ENCODE measurements around the gene LBP.
"Not testable (repeated sequence)": the region's sequence is repeated elsewhere in the genome, so short reads cannot be mapped to it uniquely, and the experiment has no call there.

LBP gene

DNA sequence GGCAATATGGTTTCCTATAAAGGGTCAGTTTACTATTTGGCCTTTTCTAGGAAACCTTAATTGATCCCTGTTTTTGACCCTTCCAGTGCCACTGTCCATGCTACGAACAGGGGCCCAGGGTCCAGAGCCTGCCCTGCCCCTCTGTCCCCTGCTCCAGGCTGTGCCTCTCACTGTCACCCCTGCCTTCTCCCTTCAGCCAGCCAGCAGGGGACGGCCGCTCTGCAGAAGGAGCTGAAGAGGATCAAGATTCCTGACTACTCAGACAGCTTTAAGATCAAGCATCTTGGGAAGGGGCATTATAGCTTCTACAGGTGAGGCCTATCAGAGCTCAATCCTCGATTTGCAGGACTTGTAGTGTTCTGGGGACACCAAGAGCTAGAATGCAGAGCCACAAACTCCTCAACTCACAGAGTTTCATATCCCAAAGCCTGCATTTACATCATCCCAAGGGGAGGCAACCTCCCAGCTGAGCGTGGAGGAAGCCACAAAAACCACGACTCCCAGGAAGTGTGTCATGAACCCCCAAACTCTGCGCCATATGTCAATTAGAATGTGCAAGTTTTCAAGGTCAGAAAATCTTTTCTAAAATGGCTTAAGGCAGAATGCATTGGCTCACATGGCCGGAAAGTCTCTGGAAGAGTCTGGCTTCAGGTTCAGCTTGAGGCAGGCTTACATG lies 38.8 kb upstream of the LBP start:
- no peaks in the 10 kb centered on the region for H3K36me3 ChIP-seq (ENCODE audit: control insufficient read depth, low read depth, low read length)
- no peaks in the 10 kb centered on the region for H3K27me3 ChIP-seq (ENCODE audit: control insufficient read depth, insufficient read depth, low read length)
- no peak overlapping the region for H3K9ac ChIP-seq (ENCODE audit: low read length)
- H3K4me1 ChIP-seq (ENCODE audit: control insufficient read depth, low read depth, low read length), result no peaks in the 10 kb centered on the region
- no peaks in the 10 kb centered on the region for H3K9me3 ChIP-seq (ENCODE audit: control insufficient read depth, low read depth, low read length)
- H3K4me3 ChIP-seq (ENCODE audit: low read length), result no peak overlapping the region
- H3K27ac ChIP-seq (ENCODE audit: low read length), result no peak overlapping the region

GRCh38 chr20:38308047-38308438 lies 38.2 kb upstream of the LBP start:
- Histone ChIP-seq H3K4me1 (ENCODE audit: control insufficient read depth, low read depth, low read length) (no peaks in the 10 kb centered on the region), H3K27me3 (ENCODE audit: control insufficient read depth, insufficient read depth, low read length) (no peaks in the 10 kb centered on the region), H3K27ac (ENCODE audit: low read length) (no peak overlapping the region), H3K36me3 (ENCODE audit: control insufficient read depth, low read depth, low read length) (no peaks in the 10 kb centered on the region), H3K4me3 (ENCODE audit: low read length) (no peak overlapping the region), H3K9ac (ENCODE audit: low read length) (no peak overlapping the region), H3K9me3 (ENCODE audit: control insufficient read depth, low read depth, low read length) (no peaks in the 10 kb centered on the region)

GRCh38 chr20:38308447-38308846 lies 37.8 kb upstream of the LBP start:
- Histone ChIP-seq H3K27ac (ENCODE audit: low read length) (no peak overlapping the region), H3K36me3 (ENCODE audit: control insufficient read depth, low read depth, low read length) (no peaks in the 10 kb centered on the region), H3K4me1 (ENCODE audit: control insufficient read depth, low read depth, low read length) (no peaks in the 10 kb centered on the region), H3K9me3 (ENCODE audit: control insufficient read depth, low read depth, low read length) (no peaks in the 10 kb centered on the region), H3K27me3 (ENCODE audit: control insufficient read depth, insufficient read depth, low read length) (no peaks in the 10 kb centered on the region), H3K9ac (ENCODE audit: low read length) (no peak overlapping the region), H3K4me3 (ENCODE audit: low read length) (no peak overlapping the region)

- H3K9me3 ChIP-seq (ENCODE audit: control insufficient read depth, low read depth, low read length), result no peaks in the 10 kb centered on the region
- no peaks in the 10 kb centered on the region for H3K27me3 ChIP-seq (ENCODE audit: control insufficient read depth, insufficient read depth, low read length)
- H3K4me1 ChIP-seq (ENCODE audit: control insufficient read depth, low read depth, low read length), result no peaks in the 10 kb centered on the region
- H3K27ac ChIP-seq (ENCODE audit: low read length), result no peak overlapping the region
- no peak overlapping the region for H3K4me3 ChIP-seq (ENCODE audit: low read length)
- H3K9ac ChIP-seq (ENCODE audit: low read length), result no peak overlapping the region
- no peaks in the 10 kb centered on the region for H3K36me3 ChIP-seq (ENCODE audit: control insufficient read depth, low read depth, low read length)
Observed at GRCh38 chr20:38311091-38311490, 35.2 kb upstream of the LBP start.

GRCh38 chr20:38311491-38311890 lies 34.8 kb upstream of the LBP start:
- Histone ChIP-seq H3K36me3 (ENCODE audit: control insufficient read depth, low read depth, low read length) (no peaks in the 10 kb centered on the region), H3K27ac (ENCODE audit: low read length) (no peak overlapping the region), H3K9ac (ENCODE audit: low read length) (no peak overlapping the region), H3K9me3 (ENCODE audit: control insufficient read depth, low read depth, low read length) (no peaks in the 10 kb centered on the region), H3K27me3 (ENCODE audit: control insufficient read depth, insufficient read depth, low read length) (no peaks in the 10 kb centered on the region), H3K4me1 (ENCODE audit: control insufficient read depth, low read depth, low read length) (no peaks in the 10 kb centered on the region), H3K4me3 (ENCODE audit: low read length) (no peak overlapping the region)

GRCh38 chr20:38313676-38314075 lies 32.6 kb upstream of the LBP start:
- Histone ChIP-seq H3K4me3 (ENCODE audit: low read length) (no peak overlapping the region), H3K4me1 (ENCODE audit: control insufficient read depth, low read depth, low read length) (no peaks in the 10 kb centered on the region), H3K27me3 (ENCODE audit: control insufficient read depth, insufficient read depth, low read length) (no peaks in the 10 kb centered on the region), H3K36me3 (ENCODE audit: control insufficient read depth, low read depth, low read length) (no peaks in the 10 kb centered on the region), H3K9me3 (ENCODE audit: control insufficient read depth, low read depth, low read length) (no peaks in the 10 kb centered on the region), H3K9ac (ENCODE audit: low read length) (no peak overlapping the region), H3K27ac (ENCODE audit: low read length) (no peak overlapping the region)

DNA sequence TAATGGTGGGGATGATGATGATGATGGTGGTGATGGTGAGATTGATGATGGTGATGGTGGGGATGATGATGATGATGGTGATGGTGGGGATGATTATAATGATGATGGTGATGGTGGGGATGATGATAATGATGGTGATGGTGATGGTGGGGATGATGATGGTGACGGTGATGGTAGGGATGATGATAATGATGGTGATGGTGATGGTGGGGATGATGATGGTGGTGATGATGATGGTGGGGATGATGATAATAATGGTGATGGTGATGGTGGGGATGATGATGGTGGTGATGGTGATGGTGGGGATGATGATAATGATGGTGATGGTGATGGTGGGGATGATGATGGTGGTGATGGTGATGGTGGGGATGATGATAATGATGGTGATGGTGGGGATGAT lies 31.9 kb upstream of the LBP start:
- H3K27me3 ChIP-seq (ENCODE audit: control insufficient read depth, insufficient read depth, low read length); H3K9me3 ChIP-seq (ENCODE audit: control insufficient read depth, low read depth, low read length): not testable (repeated sequence)

DNA sequence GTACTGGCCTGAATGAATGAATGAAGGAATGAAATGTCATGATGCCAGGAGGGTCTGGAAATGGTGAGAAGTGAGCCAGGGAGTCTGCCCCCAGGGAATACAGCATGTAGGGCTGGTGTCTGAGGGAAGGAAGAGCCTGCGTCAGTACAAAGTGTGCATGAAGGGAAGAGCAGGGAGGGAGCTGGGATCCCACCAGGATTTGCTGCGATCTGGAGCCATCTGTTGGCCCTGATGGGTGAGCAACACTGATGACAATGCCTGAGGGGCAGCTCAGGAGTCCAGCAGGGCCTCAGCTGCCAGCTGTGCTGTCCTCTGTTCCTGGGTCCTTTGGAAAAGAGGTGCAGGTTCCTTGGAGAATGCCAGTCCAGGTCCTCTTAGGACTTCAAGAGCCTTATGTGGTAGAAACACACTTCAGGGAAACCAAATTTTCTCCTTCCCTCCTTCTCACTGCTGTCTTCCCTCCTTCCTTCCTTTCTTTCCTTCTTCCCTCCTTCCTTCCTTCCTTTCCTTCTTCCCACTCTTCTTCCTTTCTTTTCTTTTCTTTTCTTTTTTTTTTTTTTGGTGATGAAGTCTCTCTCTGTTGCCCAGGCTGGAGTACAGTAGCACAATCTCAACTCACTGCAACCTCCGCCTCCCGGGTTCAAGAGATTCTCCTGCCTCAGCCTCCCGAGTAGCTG lies 30.9 kb upstream of the LBP start:
- Histone ChIP-seq H3K36me3 (ENCODE audit: control insufficient read depth, low read depth, low read length) (no peaks in the 10 kb centered on the region), H3K27me3 (ENCODE audit: control insufficient read depth, insufficient read depth, low read length) (no peaks in the 10 kb centered on the region), H3K9me3 (ENCODE audit: control insufficient read depth, low read depth, low read length) (no peaks in the 10 kb centered on the region), H3K4me3 (ENCODE audit: low read length) (no peak overlapping the region), H3K9ac (ENCODE audit: low read length) (no peak overlapping the region), H3K4me1 (ENCODE audit: control insufficient read depth, low read depth, low read length) (no peaks in the 10 kb centered on the region), H3K27ac (ENCODE audit: low read length) (no peak overlapping the region)

More for the DNA sequence above, 31.9 kb upstream of the LBP start:
- not testable (repeated sequence) for H3K9ac ChIP-seq (ENCODE audit: low read length); H3K4me3 ChIP-seq (ENCODE audit: low read length); H3K27ac ChIP-seq (ENCODE audit: low read length); H3K4me1 ChIP-seq (ENCODE audit: control insufficient read depth, low read depth, low read length); H3K36me3 ChIP-seq (ENCODE audit: control insufficient read depth, low read depth, low read length)

- no peak overlapping the region for H3K9ac ChIP-seq (ENCODE audit: low read length)
- H3K36me3 ChIP-seq (ENCODE audit: control insufficient read depth, low read depth, low read length), result no peaks in the 10 kb centered on the region
- H3K4me1 ChIP-seq (ENCODE audit: control insufficient read depth, low read depth, low read length), result no peaks in the 10 kb centered on the region
- no peaks in the 10 kb centered on the region for H3K9me3 ChIP-seq (ENCODE audit: control insufficient read depth, low read depth, low read length)
- H3K4me3 ChIP-seq (ENCODE audit: low read length), result no peak overlapping the region
- no peak overlapping the region for H3K27ac ChIP-seq (ENCODE audit: low read length)
- no peaks in the 10 kb centered on the region for H3K27me3 ChIP-seq (ENCODE audit: control insufficient read depth, insufficient read depth, low read length)
Observed at GRCh38 chr20:38316341-38316740, 29.9 kb upstream of the LBP start.

DNA sequence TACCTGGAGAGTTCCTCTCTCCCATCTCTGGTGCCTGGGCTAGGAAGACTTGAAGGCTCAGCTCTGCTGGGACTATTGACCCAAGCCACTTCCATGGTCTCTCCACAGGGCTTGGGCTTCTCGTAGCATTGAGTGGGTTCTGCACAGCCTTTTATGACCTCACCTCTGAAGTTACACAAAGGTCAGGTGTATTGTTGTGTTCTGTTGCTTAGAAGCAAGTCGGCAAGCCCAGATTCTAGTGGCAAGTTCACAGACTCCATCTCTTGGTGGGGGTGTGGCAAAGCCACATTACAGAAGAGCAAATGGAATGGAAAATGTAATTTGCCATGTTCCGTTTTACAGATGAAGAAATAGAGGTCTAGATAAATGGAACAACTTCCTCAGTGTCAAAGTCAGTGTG lies 28.9 kb upstream of the LBP start:
- Histone ChIP-seq H3K9me3 (ENCODE audit: control insufficient read depth, low read depth, low read length) (no peaks in the 10 kb centered on the region), H3K4me1 (ENCODE audit: control insufficient read depth, low read depth, low read length) (no peaks in the 10 kb centered on the region), H3K27me3 (ENCODE audit: control insufficient read depth, insufficient read depth, low read length) (no peaks in the 10 kb centered on the region), H3K9ac (ENCODE audit: low read length) (no peak overlapping the region), H3K36me3 (ENCODE audit: control insufficient read depth, low read depth, low read length) (no peaks in the 10 kb centered on the region), H3K4me3 (ENCODE audit: low read length) (no peak overlapping the region), H3K27ac (ENCODE audit: low read length) (no peak overlapping the region)

DNA sequence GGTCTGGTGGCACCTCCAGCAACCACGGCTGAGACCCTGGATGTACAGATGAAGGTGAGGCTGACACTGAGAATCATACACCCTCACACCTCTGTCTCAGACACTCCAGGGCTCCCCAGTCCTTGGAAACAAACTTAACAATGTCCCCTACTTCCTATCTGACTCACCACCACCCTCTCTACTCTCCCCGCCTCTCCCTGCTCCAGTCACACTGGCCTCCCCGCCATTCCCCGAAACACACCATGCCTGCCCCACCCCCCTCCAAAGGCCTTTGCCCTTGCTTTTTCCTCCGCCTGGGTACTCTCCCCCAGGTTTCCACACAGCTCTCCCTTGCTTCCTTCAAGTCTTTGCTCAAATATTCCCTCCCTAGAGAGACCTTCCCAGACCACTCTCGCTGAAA lies 26.1 kb upstream of the LBP start:
- Histone ChIP-seq H3K36me3 (ENCODE audit: control insufficient read depth, low read depth, low read length) (no peaks in the 10 kb centered on the region), H3K9me3 (ENCODE audit: control insufficient read depth, low read depth, low read length) (no peaks in the 10 kb centered on the region), H3K27me3 (ENCODE audit: control insufficient read depth, insufficient read depth, low read length) (no peaks in the 10 kb centered on the region), H3K4me3 (ENCODE audit: low read length) (no peak overlapping the region), H3K9ac (ENCODE audit: low read length) (no peak overlapping the region), H3K4me1 (ENCODE audit: control insufficient read depth, low read depth, low read length) (no peaks in the 10 kb centered on the region), H3K27ac (ENCODE audit: low read length) (no peak overlapping the region)

- H3K9me3 ChIP-seq (ENCODE audit: control insufficient read depth, low read depth, low read length), result no peaks in the 10 kb centered on the region
- no peaks in the 10 kb centered on the region for H3K27me3 ChIP-seq (ENCODE audit: control insufficient read depth, insufficient read depth, low read length)
- H3K4me3 ChIP-seq (ENCODE audit: low read length), result no peak overlapping the region
- no peaks in the 10 kb centered on the region for H3K4me1 ChIP-seq (ENCODE audit: control insufficient read depth, low read depth, low read length)
- no peak overlapping the region for H3K9ac ChIP-seq (ENCODE audit: low read length)
- no peak overlapping the region for H3K27ac ChIP-seq (ENCODE audit: low read length)
- no peaks in the 10 kb centered on the region for H3K36me3 ChIP-seq (ENCODE audit: control insufficient read depth, low read depth, low read length)
Observed at GRCh38 chr20:38321959-38322598, 24.2 kb upstream of the LBP start.

Data from iPS-18a (cell line).